ENCODE measurements around the gene ALAS1.

- TF ChIP-seq, protein P1, sequence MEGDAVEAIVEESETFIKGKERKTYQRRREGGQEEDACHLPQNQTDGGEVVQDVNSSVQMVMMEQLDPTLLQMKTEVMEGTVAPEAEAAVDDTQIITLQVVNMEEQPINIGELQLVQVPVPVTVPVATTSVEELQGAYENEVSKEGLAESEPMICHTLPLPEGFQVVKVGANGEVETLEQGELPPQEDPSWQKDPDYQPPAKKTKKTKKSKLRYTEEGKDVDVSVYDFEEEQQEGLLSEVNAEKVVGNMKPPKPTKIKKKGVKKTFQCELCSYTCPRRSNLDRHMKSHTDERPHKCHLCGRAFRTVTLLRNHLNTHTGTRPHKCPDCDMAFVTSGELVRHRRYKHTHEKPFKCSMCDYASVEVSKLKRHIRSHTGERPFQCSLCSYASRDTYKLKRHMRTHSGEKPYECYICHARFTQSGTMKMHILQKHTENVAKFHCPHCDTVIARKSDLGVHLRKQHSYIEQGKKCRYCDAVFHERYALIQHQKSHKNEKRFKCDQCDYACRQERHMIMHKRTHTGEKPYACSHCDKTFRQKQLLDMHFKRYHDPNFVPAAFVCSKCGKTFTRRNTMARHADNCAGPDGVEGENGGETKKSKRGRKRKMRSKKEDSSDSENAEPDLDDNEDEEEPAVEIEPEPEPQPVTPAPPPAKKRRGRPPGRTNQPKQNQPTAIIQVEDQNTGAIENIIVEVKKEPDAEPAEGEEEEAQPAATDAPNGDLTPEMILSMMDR (IDR thresholded peaks at IDR 0.05) = no peak
- no peak for TF ChIP-seq POLR2A (IDR thresholded peaks at IDR 0.05)
Measured at GRCh38 chr3:52221563-52222318, 23.8 kb downstream of the ALAS1 start.
